Astrocyte of the cerebellum (primary cell): Measurements from ENCODE around the gene WASF3.

Experiments
- DNase-seq: peaks from one replicate; pipeline ENCODE4 v3.0.0-alpha.2; 2011; ENCODE audit warnings: low read depth
- H3K4me3 ChIP-seq: 2 replicates; pipeline ENCODE4 v1.5.1; 2011; ENCODE audit warnings: mild to moderate bottlenecking, low read depth, low read length, moderate library complexity
- in situ Hi-C: cut with HindIII; loops from 2 replicates; pipeline ENCODE4 v1.10.0; 2017; ENCODE audit warnings: low sequenced_read_pairs
- TF ChIP-seq, protein P1 (sequence below): IDR thresholded peaks from 2 replicates; pipeline ENCODE4 v1.5.1; 2012; ENCODE audit warnings: low read length, low read depth, moderate library complexity, mild to moderate bottlenecking; ENCODE audit errors: missing control alignments

The WASF3 gene

DNA sequence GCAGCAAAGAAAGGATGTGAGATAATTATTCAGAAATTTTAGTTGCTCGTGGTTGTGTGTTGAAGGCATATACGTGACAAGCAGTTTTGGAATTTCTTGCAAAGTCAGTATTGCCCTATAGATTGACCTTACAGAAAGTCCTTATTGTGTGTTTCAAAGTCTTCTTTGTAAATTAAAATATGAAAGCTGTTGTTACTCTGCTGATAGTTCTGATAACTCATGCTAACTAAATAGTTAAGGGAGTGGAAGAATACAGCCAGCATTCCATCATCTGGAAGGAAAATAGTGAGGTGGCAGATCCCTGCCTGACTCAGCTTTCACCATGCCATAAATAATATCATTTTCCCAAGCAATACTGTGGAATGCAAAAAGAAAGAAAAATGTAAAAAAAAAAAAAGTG is 27.2 kb downstream of the WASF3 start:
- DNase-seq = no peak
- no peak overlapping the region for H3K4me3 ChIP-seq
- in situ Hi-C loops = no loop called here
- TF ChIP-seq, protein P1, sequence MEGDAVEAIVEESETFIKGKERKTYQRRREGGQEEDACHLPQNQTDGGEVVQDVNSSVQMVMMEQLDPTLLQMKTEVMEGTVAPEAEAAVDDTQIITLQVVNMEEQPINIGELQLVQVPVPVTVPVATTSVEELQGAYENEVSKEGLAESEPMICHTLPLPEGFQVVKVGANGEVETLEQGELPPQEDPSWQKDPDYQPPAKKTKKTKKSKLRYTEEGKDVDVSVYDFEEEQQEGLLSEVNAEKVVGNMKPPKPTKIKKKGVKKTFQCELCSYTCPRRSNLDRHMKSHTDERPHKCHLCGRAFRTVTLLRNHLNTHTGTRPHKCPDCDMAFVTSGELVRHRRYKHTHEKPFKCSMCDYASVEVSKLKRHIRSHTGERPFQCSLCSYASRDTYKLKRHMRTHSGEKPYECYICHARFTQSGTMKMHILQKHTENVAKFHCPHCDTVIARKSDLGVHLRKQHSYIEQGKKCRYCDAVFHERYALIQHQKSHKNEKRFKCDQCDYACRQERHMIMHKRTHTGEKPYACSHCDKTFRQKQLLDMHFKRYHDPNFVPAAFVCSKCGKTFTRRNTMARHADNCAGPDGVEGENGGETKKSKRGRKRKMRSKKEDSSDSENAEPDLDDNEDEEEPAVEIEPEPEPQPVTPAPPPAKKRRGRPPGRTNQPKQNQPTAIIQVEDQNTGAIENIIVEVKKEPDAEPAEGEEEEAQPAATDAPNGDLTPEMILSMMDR = no peak

DNA sequence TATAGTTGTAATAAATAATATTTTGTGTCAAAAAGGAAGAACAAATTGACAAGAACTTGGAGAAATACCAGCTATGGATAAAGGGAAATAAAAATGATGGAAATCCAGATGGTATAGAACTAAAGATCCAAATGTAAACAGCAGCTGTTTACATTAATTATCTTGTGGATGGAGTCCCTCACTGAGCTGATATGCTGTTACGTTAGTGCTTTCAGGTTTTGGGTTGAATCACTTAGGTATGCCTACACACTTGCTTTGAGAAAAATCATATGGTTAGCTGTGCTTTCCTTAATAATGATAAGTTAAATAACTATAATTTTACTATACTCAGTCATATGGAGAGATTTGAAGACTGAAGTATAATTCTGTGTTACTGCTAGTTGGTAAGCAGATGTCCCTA is 27.7 kb downstream of the WASF3 start:
- in situ Hi-C loops = no loop called here
- TF ChIP-seq, protein P1 = no peak
- DNase-seq = no peak

DNA sequence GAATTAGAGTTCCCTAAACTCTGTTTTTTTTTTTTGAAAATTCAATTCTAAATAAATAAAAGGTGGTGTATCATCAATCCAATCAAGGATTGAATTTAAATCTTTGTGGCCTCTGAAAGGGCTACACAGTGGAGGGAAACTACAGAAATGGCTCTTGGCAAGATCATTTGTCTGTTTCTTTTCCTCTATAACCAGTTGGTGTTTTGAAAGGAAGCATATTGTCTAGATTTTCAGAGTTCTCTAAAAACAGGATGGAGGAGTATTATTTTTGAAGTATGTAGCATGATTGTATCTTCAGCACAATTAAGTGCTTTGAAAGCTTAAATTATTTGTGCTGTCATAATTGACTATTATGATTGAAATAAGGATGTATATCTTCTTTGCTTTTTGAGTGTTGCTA is 29.8 kb downstream of the WASF3 start:
- no peak overlapping the region for H3K4me3 ChIP-seq
- DNase-seq = no peak
- in situ Hi-C loops = no loop called here
- TF ChIP-seq, protein P1 = no peak

More for the DNA sequence above, 27.7 kb downstream of the WASF3 start:
- no peak overlapping the region for H3K4me3 ChIP-seq

DNA sequence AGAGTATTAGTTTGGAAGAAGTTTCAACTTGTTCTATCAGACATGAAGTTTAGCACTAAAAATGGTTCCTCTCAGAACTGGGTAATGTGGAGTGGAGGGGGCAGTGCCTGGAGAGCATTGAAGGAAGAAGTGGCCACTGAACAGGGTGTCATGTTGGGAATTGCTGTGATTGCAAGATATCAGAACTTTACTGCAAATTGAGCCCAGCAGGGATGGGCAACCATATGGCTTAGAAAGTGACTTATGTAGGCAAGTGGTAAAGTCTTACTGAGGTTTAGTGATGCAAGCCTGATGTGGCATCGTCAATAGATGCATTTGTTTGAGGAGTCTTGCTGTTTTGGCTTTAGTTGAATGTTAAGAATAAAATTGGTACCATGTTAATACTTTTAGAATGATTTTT is 31.7 kb downstream of the WASF3 start:
- no peak for DNase-seq
- TF ChIP-seq, protein P1 = no peak
- H3K4me3 ChIP-seq = no peak overlapping the region
- in situ Hi-C loops = no loop called here

DNA sequence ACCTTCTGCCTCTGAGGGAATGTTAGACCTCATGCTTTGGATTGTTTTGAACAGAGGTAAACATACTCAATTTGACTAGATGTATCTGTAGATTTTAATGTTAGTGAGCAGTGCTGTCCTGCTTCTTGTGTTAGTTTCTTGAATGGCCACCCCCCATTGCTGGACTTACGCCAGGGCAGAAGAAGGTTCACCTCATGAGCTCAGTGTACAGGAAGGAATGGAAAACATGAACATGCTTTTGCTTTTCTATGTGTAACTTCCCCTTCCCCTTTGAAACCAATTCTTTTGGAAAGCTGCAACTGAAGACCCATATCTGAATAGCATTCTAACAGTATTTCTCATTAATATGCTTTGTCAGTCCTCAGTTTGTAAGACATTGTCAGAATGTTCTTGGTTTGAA is 32.3 kb downstream of the WASF3 start:
- TF ChIP-seq, protein P1 = no peak
- no peak overlapping the region for H3K4me3 ChIP-seq
- in situ Hi-C loops = no loop called here
- no peak for DNase-seq

DNA sequence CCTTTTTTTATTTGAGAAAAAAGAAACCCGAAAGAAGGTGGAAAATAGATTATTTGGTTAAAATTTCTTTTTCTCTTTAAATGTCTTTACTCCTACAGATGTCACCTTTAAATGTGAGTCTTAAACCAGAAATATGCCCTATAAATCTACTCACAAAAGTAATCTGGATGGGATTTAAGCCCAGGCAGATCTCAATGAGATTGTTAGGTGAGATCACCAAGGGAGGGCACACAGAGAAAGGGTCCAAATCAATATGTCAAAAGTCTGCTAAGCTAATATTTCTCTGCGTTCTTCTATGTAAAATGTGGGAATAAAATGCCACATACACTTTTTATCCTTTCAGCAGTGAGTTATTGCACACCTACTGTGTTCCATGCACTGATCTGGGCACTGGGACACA is 32.9 kb downstream of the WASF3 start:
- H3K4me3 ChIP-seq = no peak overlapping the region
- TF ChIP-seq, protein P1 = no peak
- DNase-seq = no peak
- in situ Hi-C loops = no loop called here

DNA sequence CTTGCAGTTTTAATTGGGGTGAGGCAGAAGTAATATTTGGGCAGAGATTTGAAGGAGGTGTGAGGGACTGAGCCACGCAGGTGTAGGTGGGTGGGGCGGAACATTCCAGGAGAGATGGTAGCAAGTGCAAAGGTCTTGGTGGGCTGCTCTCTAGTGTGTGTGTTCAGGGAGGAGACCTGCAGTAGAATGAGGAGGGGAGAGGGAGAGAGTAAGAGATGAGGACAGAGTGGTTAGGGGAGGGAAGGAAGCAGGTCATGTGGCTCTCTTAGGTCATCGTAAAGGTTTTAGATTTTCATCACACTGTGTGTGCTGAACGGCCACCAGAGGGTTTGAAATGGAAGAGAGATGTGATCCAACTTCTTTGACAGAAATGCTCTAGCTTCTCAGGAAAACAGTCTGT is 33.5 kb downstream of the WASF3 start:
- TF ChIP-seq, protein P1 = no peak
- no peak overlapping the region for H3K4me3 ChIP-seq
- no peak for DNase-seq
- in situ Hi-C loops = no loop called here
